Measurements from ENCODE around the gene AFF1.
A peak's percentile ranks its signal among the peaks of the same experiment; 100 is the strongest.

AFF1 gene

DNA sequence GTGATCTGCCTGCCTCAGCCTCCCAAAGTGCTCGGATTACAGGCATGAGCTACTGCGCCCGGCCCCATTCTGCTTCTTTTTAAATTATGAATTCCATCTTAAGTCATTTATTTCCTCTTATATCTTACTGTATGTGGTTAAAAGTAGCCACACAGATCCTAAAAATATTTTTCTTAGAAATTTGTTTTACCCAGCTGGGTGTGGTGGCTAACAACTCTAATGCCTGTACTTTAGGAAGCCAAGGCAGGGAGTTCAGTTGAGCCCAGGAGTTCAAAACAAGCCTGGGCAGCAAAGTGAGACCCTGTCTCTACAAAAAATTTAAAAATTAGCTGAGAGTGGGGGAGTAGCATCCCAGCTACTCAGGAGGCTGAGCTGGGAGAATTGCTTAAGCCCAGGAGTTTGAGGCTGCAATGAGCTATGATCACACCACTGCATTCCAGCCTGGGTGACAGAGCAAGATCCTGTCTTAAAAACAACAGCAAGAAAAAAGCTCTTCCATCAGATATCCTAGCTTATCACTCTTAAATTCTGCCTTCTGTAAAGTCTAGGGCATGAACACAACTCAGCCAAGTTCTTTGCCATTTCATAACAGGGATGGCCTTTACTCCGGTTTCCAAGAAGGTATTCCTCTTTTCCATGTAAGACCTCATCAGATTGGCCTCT lies 15.1 kb upstream of the AFF1 start:
- no peak for DNase-seq

DNA sequence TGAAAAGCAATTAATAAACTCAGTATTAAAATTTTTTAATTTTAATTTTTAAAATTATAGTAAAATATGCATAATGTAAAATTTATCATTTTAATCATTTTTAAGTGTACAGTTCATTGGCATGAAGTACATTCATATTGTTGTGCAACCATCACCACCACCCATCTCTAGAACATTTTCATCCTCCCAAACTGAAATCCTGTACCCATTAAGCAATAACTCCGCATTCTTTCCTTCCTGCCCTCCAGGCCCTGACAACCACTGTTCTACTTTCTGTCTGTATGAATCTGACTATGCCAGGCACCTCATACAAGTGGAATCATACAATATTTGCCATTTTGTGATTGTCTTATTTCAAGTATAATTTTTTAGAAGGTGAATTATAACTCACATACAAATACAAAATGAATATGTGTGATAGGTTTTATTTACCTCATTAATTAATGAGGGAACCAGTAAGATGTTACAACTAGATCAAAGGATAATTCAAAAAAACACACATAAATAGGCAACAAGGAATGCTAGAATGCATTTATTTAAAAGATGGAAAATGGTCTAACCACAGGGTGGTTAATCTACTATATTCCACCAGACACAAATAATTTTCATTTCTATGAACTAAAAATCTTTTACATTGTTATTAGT lies 13.1 kb upstream of the AFF1 start:
- no peak for DNase-seq

DNA sequence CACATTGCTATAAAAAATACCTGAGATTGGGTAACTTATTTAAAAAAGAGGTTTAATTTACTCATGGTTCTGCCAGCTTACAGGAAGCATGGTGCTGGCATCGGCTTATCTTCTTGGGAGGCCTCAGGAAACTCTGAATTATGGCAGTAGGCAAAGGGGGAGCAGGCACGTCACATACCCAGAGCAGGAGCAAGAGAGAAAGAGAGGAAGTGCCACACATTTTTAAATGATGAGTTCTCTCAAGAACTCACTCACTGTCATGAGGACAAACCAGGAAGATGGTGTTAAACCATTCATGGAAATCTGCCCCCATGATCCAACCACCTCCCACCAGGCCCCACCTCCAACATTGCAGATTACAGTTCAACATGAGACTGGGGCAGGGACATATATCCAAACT lies 10.0 kb upstream of the AFF1 start:
- DNase-seq, result no peak

DNA sequence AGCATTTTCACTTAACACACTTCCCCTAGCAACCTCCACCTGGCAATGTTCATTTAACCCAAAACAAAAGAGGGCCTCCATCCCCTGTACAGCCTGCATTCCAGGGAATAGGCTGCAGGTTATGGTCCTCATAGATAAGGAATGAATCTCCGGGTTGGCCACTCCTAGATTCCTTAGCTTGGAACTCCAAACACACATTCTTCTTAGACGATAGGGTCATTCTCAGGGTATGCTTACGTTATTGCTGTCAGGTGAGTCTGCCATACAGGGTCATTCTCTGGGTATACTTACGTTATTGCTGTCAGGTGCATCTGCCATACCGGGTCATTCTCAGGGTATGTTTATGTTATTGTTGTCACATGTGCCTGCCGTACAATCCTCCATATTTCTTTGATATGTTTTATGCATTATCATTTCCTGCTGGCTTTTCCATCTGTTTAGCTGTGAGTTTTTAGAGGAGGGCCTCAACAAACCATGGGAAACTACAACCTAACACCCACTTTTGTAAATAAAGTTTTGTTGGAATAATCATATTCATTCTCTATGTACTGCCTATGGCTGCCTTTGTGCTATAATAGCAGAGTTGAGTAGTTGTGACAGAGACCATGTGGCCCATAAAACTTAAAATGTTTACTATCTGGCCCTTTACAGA lies 8.2 kb upstream of the AFF1 start:
- no peak for DNase-seq

DNA sequence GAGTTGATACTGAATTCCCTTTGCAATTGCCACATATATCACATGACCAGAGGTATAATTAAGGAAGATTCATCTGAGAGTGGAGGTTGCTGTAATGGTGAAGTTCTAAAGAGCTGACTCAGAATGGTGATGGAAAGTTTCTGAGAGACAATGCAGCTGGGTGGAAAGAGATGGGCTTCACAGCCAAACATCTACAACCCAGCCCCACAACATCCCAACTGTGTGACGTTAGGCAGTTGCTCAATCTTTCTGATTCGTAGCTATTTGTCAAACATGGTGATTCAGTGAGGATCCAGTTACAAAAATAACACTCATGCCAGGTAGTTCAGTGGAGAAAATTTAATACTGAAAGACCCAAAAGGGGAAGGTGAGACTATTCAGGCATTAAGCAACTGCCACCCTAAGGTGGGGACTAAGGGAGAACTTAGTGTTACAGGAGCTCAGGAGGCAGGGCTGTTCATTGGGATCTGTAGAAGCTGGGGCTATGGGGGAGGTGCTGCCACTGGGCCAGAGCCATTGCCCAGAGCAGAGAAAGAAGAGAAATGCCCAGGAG lies 6.9 kb upstream of the AFF1 start:
- DNase-seq, result no peak

DNA sequence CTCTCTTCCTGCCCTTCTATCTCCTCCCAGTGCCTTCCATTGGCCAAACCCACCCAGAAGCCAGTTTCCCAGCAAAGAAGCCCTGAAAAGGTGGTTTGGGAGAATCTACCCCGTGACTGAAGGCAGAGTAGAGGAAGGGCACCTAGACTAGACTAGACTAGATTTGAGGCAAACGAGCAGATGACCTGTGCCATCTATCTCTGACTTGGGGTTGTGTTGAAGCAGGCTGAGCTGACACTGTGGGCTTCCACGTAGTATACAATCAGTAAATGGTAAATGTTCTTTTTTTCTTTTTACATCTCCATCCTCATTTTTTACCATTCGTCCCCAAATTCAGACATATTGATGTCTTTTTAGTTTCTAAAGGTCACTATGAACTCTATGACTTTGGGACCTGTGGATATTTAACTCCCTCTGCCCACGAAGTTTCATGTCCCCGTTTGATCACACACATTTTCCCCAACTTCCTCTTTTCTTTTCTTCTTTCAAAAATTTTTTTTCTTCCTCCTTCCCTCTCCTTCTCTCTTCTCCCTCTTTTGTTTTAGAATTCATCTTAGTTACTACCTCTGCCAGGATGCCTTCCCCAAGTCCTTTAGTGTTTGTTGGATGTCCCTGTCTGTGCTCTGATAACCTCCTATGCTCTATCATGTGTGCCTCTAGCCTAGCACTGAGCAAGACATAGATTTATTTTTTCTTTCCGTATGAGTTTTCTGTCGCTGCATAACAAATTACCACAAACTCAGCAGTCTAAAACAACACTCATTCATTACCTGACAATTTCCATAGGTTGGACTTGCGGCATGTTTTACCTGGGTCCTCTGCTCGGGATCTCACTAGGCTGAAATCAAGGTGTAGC lies 6.2 kb upstream of the AFF1 start:
- no peak for DNase-seq

DNA sequence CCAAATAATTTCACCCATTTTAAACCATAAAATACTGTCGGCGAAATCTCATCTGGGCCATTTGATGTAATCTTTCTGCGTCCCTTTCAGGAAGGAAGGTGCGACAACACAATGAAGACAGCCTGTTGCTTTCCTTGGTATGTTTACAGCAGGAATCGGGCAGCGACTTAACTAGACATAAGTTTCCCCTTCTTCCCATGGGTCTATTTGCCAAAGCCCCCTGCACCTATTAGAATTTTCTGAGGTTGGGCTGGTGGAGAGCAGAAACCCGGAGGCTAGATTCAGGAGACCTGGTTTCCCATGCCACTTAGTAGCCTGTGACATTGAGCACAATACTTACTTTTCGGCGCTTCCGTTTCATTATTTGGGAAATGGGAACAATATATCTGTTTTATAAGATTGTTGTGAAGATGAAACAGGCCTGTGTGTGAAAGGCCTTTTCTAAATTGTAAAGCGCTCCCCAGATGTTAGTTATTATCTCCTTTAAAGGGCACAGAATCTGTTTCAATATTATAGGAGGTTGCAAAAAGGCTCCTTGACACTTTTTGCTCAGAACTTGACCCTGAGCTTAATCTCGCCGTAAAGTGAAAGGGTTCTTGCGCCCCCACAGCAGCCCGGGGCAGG lies 552 bp upstream of the AFF1 start:
- DNase-seq, result no peak

DNA sequence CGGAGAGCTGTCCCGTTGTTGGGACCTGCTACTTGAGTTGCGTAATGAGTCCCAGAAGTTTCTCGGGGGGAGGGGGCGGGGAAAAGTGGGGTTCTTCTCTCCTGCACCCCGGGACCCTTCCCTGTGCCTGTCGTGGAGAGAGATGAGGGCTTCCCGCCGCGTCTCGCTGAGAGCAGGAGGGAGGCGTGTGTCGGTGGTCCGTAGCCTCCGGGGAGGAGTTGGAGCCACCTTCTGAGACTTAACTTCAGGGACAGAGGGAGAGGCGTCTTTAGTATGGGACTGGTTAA lies 698 bp downstream of the AFF1 start:
- peak; percentile 41 for DNase-seq

DNA sequence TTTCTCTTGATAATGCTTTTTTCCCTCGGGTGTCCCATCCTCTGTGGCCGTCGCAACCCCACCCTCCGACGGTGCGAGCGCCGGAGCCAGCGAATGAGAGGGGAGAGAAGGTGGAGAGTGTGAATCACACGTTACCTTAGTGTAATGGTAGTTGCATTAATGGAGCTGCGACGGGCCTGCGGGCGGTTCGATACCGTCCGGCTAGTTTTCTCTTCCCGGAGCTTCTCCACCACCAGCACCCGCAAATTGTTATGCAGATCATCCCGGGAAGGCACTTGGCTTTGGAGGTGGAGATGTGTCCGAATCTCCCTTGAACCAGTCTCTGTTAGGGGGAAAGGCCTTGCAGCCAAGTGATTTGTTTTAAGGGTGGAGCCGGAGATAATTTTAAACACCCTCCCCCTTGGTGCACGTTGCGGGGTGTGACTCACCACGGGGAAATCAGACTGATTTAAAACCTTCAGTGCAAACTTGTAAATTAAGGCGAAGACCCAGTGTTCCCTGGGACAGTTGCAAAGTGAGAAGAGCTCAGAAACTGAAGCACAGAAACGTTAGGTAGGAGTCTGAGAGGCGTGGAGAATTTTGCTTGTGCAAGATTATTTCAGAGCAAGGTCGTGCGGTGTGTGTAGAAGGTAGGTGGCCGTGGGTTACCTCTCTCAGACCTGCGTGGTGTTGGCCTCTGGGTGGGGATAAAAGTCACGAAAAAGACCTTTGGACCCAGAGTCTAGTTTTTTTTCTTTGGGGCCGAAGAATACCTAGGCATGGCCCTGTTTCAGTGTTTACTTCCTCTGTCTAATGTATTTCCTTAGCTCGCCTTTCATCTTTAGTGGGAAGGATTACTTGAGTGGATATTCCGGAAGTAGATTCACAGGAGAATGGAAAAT lies 1.3 kb downstream of the AFF1 start:
- peak; percentile 75 for DNase-seq

DNA sequence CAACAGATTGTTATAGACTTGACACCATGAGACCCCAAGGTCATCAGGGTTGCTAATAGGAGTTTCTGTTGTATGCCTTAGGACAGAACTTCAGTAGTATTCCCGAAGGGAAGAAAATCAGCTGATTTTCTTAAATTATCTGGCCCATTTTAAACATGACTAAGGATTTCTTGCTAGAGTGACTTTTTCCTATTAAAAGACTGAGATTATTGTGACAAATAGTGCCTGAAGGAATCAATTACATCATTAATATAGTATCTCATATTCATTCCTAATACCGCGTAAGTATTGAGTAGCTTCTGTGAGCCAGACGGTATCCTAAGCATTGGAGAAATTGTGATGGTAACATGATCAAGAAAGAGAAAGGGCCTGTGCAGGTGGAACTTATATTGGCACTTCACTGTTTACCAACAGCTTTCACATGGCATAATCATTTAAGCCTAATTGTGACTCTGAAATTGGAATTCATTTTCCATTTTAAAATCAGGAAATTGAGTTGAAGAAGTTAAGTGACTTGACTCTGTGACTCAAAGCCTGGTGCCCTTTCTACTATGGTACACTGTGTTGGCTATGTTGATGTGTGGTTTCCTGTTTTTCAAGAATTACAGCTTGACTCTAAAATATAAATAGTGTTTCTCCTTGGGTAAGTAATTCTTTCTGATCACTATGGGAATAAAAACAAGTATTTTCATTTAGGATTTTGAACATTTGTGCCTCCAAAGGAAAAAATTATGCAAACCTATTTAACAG lies 4.1 kb downstream of the AFF1 start:
- peak; percentile 6 for DNase-seq

DNA sequence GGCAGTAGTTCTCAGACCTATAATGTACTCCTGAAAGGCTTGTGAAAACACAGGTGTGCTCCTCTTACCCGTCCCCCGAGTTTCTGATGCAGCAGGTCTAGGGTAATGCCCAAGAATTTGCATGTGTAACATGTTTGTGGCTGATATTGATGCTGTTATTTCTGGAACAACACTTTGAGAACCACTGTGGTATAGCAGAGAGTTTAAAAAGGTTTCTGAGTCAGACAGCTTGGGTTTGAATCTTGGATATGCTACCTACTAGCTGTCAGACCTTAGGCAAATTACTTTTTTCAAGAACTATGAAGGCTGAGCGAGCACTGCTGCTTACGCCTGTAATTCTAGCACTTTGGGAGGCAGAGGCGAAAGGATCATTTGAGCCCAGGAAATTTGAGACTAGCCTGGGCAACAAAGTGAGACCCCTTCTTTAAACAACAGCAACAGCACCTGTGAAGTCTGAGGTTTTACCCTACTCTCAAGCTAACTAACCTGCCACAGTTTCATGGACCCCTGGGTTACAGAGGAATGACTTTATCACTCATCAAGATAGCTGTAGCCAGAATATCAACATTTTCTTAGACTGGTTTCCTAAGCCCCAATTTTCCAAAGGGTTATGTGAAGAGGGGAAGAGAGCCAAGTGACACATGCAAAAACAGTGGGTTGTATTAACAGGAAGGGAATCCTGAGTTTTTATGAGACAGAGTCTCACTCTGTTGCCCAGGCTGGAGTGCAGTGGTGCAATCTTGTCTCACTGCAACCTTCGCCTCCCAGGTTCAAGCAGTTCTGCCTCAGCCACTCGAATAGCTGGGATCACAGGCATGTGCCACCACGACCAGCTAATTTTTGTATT lies 5.1 kb downstream of the AFF1 start:
- peak; percentile 8 for DNase-seq

DNA sequence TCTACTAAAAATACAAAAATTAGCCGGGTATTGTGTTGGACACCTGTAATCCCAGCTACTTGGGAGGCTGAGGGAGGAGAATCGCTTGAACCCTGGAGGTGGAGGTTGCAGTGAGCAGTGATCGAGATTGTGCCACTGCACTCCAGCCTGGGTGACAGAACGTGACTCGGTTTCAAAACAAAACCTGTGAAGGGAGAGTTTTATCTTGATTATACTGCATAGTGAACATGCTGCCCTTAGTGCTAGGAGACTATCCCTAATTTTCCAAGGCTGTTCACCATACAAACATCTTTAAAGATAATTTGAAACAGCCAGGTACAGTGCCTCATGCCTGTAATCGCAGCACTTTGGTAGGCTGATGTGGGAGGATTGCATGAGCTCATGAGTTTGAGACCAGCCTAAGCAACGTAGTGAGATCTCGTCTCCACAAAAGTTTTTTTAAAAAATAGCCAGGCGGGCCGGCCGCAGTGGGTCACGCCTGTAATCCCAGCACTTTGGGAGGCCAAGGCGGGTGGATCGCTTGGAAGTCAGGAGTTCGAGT lies 6.2 kb downstream of the AFF1 start:
- DNase-seq, result no peak

DNA sequence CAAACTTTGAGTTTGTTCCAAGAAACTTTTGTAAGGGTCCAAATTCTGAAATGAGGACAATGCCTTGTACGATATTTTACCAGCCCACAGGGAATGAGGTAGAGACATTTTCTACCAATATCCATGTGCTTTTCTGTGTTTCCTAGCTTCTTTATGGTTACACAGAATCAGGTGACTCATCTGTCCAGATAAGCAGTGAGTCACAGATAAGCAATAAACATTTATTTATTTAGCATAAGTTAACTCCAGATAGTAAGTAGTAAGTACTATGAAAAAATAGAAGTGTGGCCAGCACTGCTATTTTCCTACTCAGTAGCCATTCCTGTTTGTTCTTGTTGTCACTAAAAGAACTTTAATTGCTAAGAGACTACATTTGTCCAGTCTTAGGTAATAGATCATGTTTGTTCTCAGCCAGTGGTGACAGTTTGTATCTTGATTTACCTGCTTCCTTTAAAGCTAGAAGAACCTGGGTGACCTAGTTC lies 7.4 kb downstream of the AFF1 start:
- no peak for DNase-seq

DNA sequence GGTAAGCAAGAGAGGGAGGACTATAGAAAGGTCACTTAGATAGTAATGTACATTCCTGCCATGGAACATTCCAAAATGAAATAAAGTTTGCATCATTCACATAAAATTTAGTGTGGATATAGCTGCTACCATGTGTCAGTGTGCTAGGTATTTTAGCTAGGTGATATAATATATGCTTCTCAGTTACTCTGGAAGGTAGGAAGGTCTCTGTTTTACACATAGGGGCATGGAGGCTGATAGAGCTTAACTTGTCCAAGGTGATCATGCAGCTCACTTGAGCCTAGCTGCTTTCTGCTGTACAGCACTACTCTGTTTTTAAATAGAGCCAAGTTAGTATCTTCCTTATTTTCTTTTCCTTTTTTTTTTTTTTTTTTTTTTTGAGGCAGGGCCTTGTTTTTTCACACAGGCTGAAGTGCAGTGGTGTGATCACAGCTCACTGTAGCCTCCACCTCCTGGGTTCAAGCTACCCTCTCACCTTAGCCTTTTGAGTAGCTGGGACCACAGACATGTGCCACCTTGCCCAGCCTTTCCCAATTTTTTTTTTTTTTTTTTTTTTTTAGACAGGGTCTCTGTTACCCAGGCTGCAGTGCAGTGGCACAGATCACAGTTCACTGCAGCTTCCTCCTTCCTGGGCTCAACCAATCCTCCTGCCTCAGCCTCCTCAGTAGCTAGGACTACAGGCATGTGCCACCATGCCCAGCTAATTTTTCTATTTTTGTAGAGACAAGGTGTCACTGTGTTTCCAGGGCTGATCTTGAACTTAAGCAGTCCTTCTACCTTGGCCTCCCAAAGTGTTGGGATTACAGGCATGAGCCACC lies 10.4 kb downstream of the AFF1 start:
- no peak for DNase-seq

DNA sequence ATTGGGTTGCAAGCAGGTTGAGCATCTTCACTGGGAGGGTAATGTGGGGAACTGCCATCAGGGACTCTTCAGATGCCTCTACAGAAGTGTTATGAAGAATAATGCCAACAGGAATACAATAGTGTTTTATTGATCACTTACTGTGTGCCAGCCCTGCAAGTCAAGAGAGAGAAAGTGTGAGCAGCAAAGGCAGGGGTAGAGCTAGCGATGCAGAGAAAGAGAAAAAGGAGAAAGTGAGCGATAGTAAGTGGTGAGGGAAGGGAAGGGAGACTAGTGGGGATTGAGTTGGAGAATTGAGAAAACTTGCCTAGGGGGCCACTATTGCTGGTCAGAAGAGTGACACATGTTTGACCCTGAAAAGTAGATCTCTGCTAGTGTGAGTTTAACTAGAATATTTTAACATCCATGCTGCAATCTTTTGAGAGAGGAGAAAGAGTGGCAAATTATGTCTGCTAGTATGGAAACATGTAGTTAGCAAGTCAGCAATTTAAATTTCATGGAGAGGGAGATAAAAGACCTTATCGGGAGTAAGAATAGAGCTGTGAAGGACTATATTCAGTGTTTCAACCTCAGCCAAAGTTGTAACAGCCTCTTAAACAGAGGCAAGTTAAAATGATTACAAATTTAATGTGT lies 12.2 kb downstream of the AFF1 start:
- no peak for DNase-seq

DNA sequence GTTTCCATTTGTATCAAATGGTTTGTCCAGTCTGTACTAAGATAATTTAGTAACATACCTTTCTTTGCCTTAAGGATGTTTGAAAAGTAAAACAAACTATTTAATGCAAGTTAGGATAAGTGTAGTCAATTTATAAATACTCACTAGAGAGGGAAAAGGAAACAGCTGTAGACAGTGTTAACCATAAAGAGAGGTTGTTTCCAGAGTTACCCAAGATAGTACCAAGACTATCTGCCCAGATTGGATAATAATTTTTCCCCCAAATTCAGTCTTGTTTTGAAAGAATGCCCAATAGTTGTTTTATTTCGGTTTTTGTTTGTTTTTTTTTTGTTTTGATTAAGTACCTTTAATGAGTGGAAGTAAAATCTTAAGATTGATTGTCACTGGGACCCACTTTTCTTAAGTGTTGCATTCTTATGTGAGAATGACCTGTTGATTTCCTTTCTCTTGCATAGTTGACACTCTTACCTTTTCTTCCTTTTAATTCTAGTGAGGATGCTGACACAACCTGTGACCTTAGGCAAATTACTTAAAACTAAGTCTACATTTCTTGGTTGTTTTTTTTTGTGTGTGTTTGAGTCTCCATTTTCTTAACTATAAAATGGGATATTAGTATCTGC lies 12.8 kb downstream of the AFF1 start:
- no peak for DNase-seq

DNA sequence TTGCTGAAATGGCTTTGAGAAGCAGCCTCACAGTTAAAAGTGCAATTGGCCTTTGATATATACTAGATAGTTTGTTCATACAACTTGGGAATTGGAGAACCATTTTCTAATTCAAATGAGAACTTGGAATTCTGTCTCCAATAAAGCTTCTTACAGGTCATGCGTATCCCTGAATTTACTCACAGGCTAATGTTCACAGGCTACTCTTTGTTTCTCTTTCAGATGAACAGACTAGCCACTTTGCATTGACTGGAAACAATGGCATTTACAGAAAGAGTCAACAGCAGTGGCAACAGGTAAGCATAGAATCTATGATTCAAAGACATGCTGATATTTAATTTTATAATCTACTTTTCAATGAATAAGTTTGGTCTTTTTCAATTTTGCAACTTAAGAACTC lies 13.5 kb downstream of the AFF1 start:
- no peak for DNase-seq

Measured in central memory CD4-positive, alpha-beta T cell (primary cell).